ENCODE measurements around the gene PITX2. TPM values are rescaled to one million over a fixed set of nuclear protein-coding genes. Genes with fewer than 3 reads are reported as not detected.

Gene PITX2
- polyA plus RNA-seq, 1 donor from 2014 or later = not detected

- H2AFZ ChIP-seq (ENCODE audit: low read depth, low read length) = no peak overlapping the region
- TF ChIP-seq EZH2 (IDR thresholded peaks at IDR 0.05; ENCODE audit: borderline replicate concordance, insufficient read depth, low read length, poor library complexity, severe bottlenecking) (peak; percentile 29), POLR2AphosphoS5 (IDR thresholded peaks at IDR 0.05) (peak; percentile 14), MXI1 (conservative IDR thresholded peaks at IDR 0.05; ENCODE audit: poor library complexity, severe bottlenecking) (no peak), CTCF (IDR thresholded peaks at IDR 0.05; ENCODE audit: poor library complexity, severe bottlenecking) (no peak), SMC3 (conservative IDR thresholded peaks at IDR 0.05; ENCODE audit: poor library complexity) (no peak), REST (IDR thresholded peaks at IDR 0.05; ENCODE audit: borderline replicate concordance) (no peak)
- no peaks in the 10 kb centered on the region for H3K79me2 ChIP-seq (replicated peaks; ENCODE audit: insufficient read depth, low read length)
- H3K36me3 ChIP-seq (ENCODE audit: insufficient read depth, low read length) = no peaks in the 10 kb centered on the region
- H3K9me3 ChIP-seq (ENCODE audit: low read length) = peaks cover 3% of the 10 kb centered on the region
- H3K27ac ChIP-seq (ENCODE audit: low read length) = no peak overlapping the region
- H3F3A ChIP-seq (ENCODE audit: insufficient read depth, low read length, poor library complexity, severe bottlenecking) = no peaks in the 10 kb centered on the region
- H3K9ac ChIP-seq (ENCODE audit: low read length) = no peak overlapping the region
- no peak overlapping the region for H3K4me2 ChIP-seq (ENCODE audit: low read length)
- H3K27me3 ChIP-seq (ENCODE audit: insufficient read depth, low read depth, low read length) = peaks cover 100% of the 10 kb centered on the region
- no peaks in the 10 kb centered on the region for H4K20me1 ChIP-seq (ENCODE audit: insufficient read depth)
- no peak overlapping the region for H3K4me3 ChIP-seq (ENCODE audit: low read length)
- H3K9me2 ChIP-seq (ENCODE audit: insufficient read depth, low read length) = no peaks in the 10 kb centered on the region
Observed at GRCh38 chr4:110618581-110619462, 4.1 kb downstream of the PITX2 start.

- no peaks in the 10 kb centered on the region for H4K20me1 ChIP-seq (ENCODE audit: insufficient read depth)
- H3K9me3 ChIP-seq (ENCODE audit: low read length) = no peaks in the 10 kb centered on the region
- H3K79me2 ChIP-seq (replicated peaks; ENCODE audit: insufficient read depth, low read length) = no peaks in the 10 kb centered on the region
- no peak overlapping the region for H3K4me2 ChIP-seq (ENCODE audit: low read length)
- H3K9me2 ChIP-seq (ENCODE audit: insufficient read depth, low read length) = no peaks in the 10 kb centered on the region
- no peaks in the 10 kb centered on the region for H3F3A ChIP-seq (ENCODE audit: insufficient read depth, low read length, poor library complexity, severe bottlenecking)
- H2AFZ ChIP-seq (ENCODE audit: low read depth, low read length) = no peak overlapping the region
- no peak overlapping the region for H3K27ac ChIP-seq (ENCODE audit: low read length)
- no peaks in the 10 kb centered on the region for H3K36me3 ChIP-seq (ENCODE audit: insufficient read depth, low read length)
- no peak overlapping the region for H3K4me3 ChIP-seq (ENCODE audit: low read length)
- no peak overlapping the region for H3K9ac ChIP-seq (ENCODE audit: low read length)
- TF ChIP-seq TAF1 (IDR thresholded peaks at IDR 0.05; ENCODE audit: low read depth) (no peak), EZH2 (IDR thresholded peaks at IDR 0.05; ENCODE audit: borderline replicate concordance, insufficient read depth, low read length, poor library complexity, severe bottlenecking) (peak; percentile 90)
- peaks cover 100% of the 10 kb centered on the region for H3K27me3 ChIP-seq (ENCODE audit: insufficient read depth, low read depth, low read length)
Observed at GRCh38 chr4:110617646-110618580, 5.0 kb downstream of the PITX2 start.
